ENCODE data around the gene ERN1.

The ERN1 gene

DNA sequence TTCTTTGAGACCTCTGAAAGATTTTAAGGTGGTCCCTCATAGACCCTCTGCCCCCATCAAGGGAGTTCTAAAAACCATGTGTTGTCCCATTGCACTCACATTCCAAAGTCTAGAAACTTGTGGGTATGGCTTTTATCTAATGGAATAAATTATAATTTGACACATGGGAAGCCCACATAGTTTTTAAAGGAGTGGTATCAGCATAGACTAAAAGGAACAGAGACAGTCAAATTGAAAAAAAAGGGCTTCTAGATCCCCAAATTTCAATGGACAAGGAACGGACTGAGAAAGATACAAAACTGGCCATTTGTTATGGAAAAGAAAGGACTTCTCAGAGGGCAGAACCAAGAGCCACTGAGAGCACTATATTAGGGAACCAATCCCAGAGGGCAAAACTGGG is 60.8 kb downstream of the ERN1 start:
- TF ChIP-seq CTCF (IDR thresholded peaks at IDR 0.05; ENCODE audit: control insufficient read depth, extremely low read depth, insufficient read depth), result no peak
- no peak overlapping the region for H3K4me3 ChIP-seq (ENCODE audit: low read depth, low read length)
- no peak for DNase-seq (ENCODE audit: low read depth)

DNA sequence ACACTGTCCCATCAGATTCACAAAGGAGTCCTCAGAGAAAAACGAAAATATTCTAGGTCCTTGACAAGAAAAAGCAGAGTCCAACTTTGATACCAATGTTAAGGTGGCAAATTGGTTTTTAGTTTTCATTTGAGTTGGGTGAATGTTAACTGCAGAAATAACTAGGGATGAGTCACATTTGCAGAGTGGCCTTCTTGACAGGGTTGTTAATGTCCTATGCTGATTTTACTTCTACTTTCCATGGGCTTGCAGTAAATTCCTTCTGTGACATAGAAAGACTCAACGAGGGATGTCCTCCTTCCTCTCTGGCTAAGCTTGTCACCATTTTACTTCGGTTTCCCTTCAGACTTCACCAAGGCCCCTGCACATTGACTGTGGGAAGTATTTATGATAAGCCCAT is 62.3 kb downstream of the ERN1 start:
- no peak for TF ChIP-seq CTCF (IDR thresholded peaks at IDR 0.05; ENCODE audit: control insufficient read depth, extremely low read depth, insufficient read depth)
- no peak overlapping the region for H3K4me3 ChIP-seq (ENCODE audit: low read depth, low read length)
- no peak for DNase-seq (ENCODE audit: low read depth)

DNA sequence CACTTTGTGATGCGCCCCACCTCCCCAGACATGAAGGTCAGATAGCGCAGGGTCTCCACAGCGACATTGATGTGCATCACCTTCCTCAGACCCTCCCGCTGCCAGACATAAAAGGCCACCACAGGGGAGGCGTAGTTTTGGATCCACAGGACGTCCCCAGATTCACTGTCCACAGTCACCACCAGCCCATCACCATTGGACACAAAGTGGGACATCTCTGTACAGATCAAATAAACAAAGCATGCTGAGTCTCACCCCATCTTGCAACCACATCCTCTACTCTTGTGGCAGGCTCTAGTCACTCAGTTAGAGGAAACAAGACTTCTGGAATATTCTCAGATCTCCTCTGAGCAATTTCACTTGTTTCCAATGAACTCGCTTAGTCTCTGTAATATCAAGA is 63.2 kb downstream of the ERN1 start:
- TF ChIP-seq CTCF (IDR thresholded peaks at IDR 0.05; ENCODE audit: control insufficient read depth, extremely low read depth, insufficient read depth), result no peak
- DNase-seq (ENCODE audit: low read depth), result no peak
- no peak overlapping the region for H3K4me3 ChIP-seq (ENCODE audit: low read depth, low read length)

DNA sequence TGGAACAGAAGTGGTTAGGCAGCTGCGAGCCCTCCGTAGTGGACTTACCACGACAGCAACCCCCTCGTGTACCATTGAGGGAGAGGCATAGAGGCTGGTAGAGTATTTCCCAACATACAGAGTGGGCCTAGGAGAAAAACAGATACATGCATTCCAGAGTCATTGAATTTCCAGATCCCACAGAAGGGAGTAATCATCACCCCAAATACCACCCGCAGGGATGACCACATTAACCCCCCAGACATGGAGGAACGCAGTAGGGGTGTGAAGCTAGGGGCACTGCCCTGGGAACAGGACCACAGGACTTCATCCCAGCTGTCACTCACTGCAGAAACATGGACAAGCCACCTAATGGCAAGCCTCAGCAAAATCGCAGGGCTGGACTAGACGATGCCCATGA is 64.8 kb downstream of the ERN1 start:
- TF ChIP-seq CTCF (IDR thresholded peaks at IDR 0.05; ENCODE audit: control insufficient read depth, extremely low read depth, insufficient read depth), result no peak
- no peak overlapping the region for H3K4me3 ChIP-seq (ENCODE audit: low read depth, low read length)
- no peak for DNase-seq (ENCODE audit: low read depth)

GRCh38 chr17:64064331-64064730 is 65.6 kb downstream of the ERN1 start:
- no peak for TF ChIP-seq CTCF (IDR thresholded peaks at IDR 0.05; ENCODE audit: control insufficient read depth, extremely low read depth, insufficient read depth)
- no peak overlapping the region for H3K4me3 ChIP-seq (ENCODE audit: low read depth, low read length)
- no peak for DNase-seq (ENCODE audit: low read depth)

- H3K4me3 ChIP-seq (ENCODE audit: low read depth, low read length), result no peak overlapping the region
- DNase-seq (ENCODE audit: low read depth), result peak; percentile 19
Measured at GRCh38 chr17:64063766-64064224, 66.1 kb downstream of the ERN1 start.

More at GRCh38 chr17:64063766-64064224, 66.1 kb downstream of the ERN1 start:
- TF ChIP-seq CTCF (IDR thresholded peaks at IDR 0.05; ENCODE audit: control insufficient read depth, extremely low read depth, insufficient read depth), result peak; percentile 61
